AG09319 (cell line): ENCODE measurements around the gene C6orf15.

Experiments
- DNase-seq: peaks from one replicate; pipeline ENCODE4 v3.0.0-alpha.2; 2010; ENCODE audit warnings: low read depth; ENCODE audit errors: extremely low read depth
- CTCF ChIP-seq: IDR thresholded peaks from 2 replicates; pipeline ENCODE4 v1.5.1; 2011; ENCODE audit warnings: low read depth, mild to moderate bottlenecking, inconsistent platforms, low read length, moderate library complexity

The C6orf15 gene

GRCh38 chr6:31122791-31123706 lies 10.7 kb upstream of the C6orf15 start:
- TF ChIP-seq CTCF: no peak
- DNase-seq: no peak

DNA sequence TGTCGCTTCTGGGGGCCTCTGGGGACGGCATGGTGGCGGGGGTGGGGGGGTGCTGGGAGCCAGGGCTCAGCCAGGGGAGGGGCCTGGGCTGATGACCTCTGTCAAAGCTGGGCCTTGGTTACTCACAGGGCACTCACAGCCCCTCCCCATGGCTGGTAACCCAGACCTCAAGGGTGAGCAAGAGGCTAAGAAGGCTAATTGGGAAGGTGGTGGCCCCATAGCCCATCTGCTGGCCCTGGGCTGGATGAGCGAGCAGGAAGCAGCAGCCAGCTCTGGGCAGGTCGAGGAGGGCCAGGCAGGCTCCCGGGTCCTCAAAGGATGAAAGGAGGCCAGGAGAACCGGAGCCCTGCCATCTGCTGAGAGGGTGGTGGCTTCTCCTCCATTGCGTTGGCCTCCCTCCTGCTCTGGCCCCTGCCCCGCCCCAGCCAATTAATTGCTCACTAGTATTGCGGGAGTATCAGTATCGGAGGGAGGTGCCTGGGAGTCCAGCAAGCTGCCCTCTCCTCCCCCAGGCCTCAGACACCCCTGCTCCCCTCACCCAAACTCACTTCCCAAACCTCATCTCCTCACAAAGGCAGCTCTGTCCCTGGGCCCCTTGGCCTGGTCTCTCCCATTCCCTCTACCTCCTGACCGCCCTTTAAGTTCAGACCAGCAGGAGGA lies 8.9 kb upstream of the C6orf15 start:
- TF ChIP-seq CTCF: no peak
- no peak for DNase-seq

- TF ChIP-seq CTCF: no peak
Measured at GRCh38 chr6:31120151-31120915, 8.0 kb upstream of the C6orf15 start, which contains the start of gene CDSN. TSS of gene CDSN (minus strand) at chr6:31120446. CDS start at chr6:31120419, 27 bp downstream.

DNA sequence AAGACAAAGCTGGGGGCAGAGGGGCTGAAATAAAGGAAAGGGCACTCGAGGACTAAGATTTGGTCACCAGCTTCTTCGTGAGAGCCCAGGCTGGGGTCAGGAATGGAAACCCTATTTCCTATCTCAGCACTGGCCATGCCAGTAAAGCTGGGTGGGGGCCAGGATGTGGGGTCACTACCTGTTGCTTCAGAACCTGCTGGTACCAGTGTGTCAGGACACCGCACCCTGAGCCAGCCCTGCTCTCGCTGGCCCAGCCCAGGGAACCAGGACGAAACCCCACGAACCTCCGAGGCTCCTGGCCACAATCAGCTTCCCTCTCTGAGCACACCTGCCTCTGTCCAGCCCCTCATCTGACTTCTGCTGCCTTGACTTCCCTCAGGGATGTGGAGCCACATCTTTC lies 5.8 kb upstream of the C6orf15 start:
- no peak for DNase-seq
- no peak for TF ChIP-seq CTCF

More at GRCh38 chr6:31120151-31120915, 8.0 kb upstream of the C6orf15 start, which contains the start of gene CDSN:
- no peak for DNase-seq

DNA sequence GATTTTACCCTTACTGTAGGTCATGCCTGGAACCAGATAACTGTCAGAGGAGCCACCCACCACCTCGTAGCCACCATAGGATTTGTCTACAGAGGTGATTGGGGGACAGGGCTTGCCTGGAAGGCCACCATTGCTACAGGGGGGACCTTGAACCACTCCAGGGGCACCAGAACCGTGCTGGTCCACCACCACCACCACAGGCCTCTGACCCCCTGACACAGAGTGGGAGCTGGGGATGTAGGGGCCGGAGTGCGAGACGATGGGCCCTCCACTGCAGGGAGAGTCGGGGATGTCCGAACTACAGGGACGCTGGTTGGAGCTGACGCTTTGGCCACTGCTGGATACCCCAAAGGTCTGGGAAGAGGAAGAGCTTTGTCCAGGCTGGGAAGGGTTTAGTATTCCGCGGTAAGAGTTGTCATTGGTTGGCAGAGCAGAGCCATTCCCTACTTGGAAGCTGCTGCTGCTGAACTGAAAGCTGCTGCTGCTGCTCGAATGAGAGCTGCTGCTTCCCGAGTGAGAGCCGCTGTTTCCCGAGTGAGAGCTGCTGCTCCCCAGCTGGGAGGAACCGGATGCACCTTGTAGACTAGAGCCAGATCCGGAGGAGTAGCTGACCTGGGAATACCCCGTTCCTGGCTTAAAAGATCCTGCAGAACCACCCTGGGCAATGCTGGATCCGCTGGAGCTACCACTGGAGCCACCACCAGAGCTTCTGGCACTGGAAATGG lies 4.4 kb upstream of the C6orf15 start:
- TF ChIP-seq CTCF: no peak
- DNase-seq: no peak

- no peak for TF ChIP-seq CTCF
- no peak for DNase-seq
Measured at GRCh38 chr6:31115941-31116560, 3.7 kb upstream of the C6orf15 start.
